Measurements from ENCODE around the gene HTR3E. TPM values are rescaled to one million over a fixed set of nuclear protein-coding genes. Genes with fewer than 3 reads are reported as not detected.
A peak's percentile ranks its signal among the peaks of the same experiment; 100 is the strongest.

Gene HTR3E
- total RNA-seq, 4 donors from 2014 or later, result not detected

GRCh38 chr3:184126006-184126405, 29.1 kb downstream of the HTR3E start:
- no peaks in the 10 kb centered on the region for H3K9me3 ChIP-seq
- no peaks in the 10 kb centered on the region for H3K4me1 ChIP-seq
- H3K36me3 ChIP-seq, result no peaks in the 10 kb centered on the region
- ATAC-seq (no peak), DNase-seq (no peak)
- in situ Hi-C loops (cut with MboI; ENCODE audit: low sequenced_read_pairs in 4 of 4) (loop anchor here in 3 of 4 donors (25.0 kb wide), 2 partner anchors 111 to 239 kb away; partner anchors contain the start of genes PARL (in 3 of the 3), ALG3 (in 1 of the 3), EEF1AKMT4 (in 1 of the 3) and VWA5B2 (in 1 of the 3)), intact Hi-C loops (cut with DNase I; ENCODE audit: low total_unique reads) (no loop called here)
- no peak overlapping the region for H3K27ac ChIP-seq
- no peak overlapping the region for H3K4me3 ChIP-seq
- TF ChIP-seq POLR2A (IDR thresholded peaks at IDR 0.05) (no peak), CTCF (IDR thresholded peaks at IDR 0.05 in 4 of 5, conservative IDR thresholded peaks at IDR 0.05 in 1 of 5) (no peak)
- no peaks in the 10 kb centered on the region for H3K27me3 ChIP-seq

- H3K36me3 ChIP-seq, result no peaks in the 10 kb centered on the region
- H3K27ac ChIP-seq, result no peak overlapping the region
- H3K4me1 ChIP-seq, result peaks cover 4 to 9% of the 10 kb centered on the region in 2 donors
- DNase-seq (no peak), ATAC-seq (no peak)
- in situ Hi-C loops (cut with MboI; ENCODE audit: low sequenced_read_pairs in 4 of 4) (loop anchor here in 3 of 4 donors (25.0 kb wide), 2 partner anchors 108 to 242 kb away; partner anchors contain the start of genes PARL (in 3 of the 3), ALG3 (in 1 of the 3), EEF1AKMT4 (in 1 of the 3) and VWA5B2 (in 1 of the 3)), intact Hi-C loops (cut with DNase I; ENCODE audit: low total_unique reads) (no loop called here)
- no peaks in the 10 kb centered on the region for H3K9me3 ChIP-seq
- no peak overlapping the region for H3K4me3 ChIP-seq
- no peaks in the 10 kb centered on the region for H3K27me3 ChIP-seq
- no peak for TF ChIP-seq CTCF (IDR thresholded peaks at IDR 0.05 in 4 of 5, conservative IDR thresholded peaks at IDR 0.05 in 1 of 5)
- no peak for TF ChIP-seq POLR2A (IDR thresholded peaks at IDR 0.05)
Observed at GRCh38 chr3:184129012-184129411, 32.1 kb downstream of the HTR3E start.

- no peak overlapping the region for H3K27ac ChIP-seq
- ATAC-seq, result no peak
- DNase-seq, result no peak
- H3K9me3 ChIP-seq, result no peaks in the 10 kb centered on the region
- H3K36me3 ChIP-seq, result peaks cover 0 to 9% of the 10 kb centered on the region in 2 donors
- H3K27me3 ChIP-seq, result no peaks in the 10 kb centered on the region
- H3K4me3 ChIP-seq, result no peak overlapping the region
- no peak for TF ChIP-seq POLR2A (IDR thresholded peaks at IDR 0.05)
- no peak for TF ChIP-seq CTCF (IDR thresholded peaks at IDR 0.05 in 4 of 5, conservative IDR thresholded peaks at IDR 0.05 in 1 of 5)
- intact Hi-C loops (cut with DNase I; ENCODE audit: low total_unique reads), result loop anchor here (5.0 to 10.0 kb wide), 2 partner anchors 251 to 848 kb away; partner anchors contain the start of gene PARL
- in situ Hi-C loops (cut with MboI; ENCODE audit: low sequenced_read_pairs in 4 of 4), result loop anchor here in 3 of 4 donors (10.0 to 25.0 kb wide), 3 partner anchors 52 to 246 kb away; partner anchors contain the start of genes PARL (in 3 of the 3), ABCF3 (in 2 of the 3), ALG3 (in 1 of the 3) and EEF1AKMT4 (in 1 of the 3)
- peaks cover 15 to 25% of the 10 kb centered on the region in 2 donors for H3K4me1 ChIP-seq
Observed at GRCh38 chr3:184132945-184133344, 36.1 kb downstream of the HTR3E start.

GRCh38 chr3:184133840-184134745, 37.2 kb downstream of the HTR3E start:
- peak; percentile 83 to 86 for DNase-seq

More at GRCh38 chr3:184133840-184134745, 37.2 kb downstream of the HTR3E start:
- peak overlapping the region; percentile 88 to 97 (median 93) for H3K27ac ChIP-seq
- peaks cover 15 to 25% of the 10 kb centered on the region in 2 donors for H3K4me1 ChIP-seq
- ATAC-seq, result peak; percentile 85
- H3K9me3 ChIP-seq, result no peaks in the 10 kb centered on the region
- H3K4me3 ChIP-seq, result peak overlapping the region; percentile 65 to 97 (median 80)
- H3K36me3 ChIP-seq, result peaks cover 0 to 18% of the 10 kb centered on the region in 2 donors
- TF ChIP-seq CTCF (IDR thresholded peaks at IDR 0.05 in 4 of 5, conservative IDR thresholded peaks at IDR 0.05 in 1 of 5) (no peak), POLR2A (IDR thresholded peaks at IDR 0.05) (peak; percentile 51 to 62)
- no peaks in the 10 kb centered on the region for H3K27me3 ChIP-seq
- in situ Hi-C loops (cut with MboI; ENCODE audit: low sequenced_read_pairs in 4 of 4), result loop anchor here in 3 of 4 donors (10.0 to 25.0 kb wide), 3 partner anchors 51 to 247 kb away; partner anchors contain the start of genes PARL (in 3 of the 3), ABCF3 (in 2 of the 3), ALG3 (in 1 of the 3) and EEF1AKMT4 (in 1 of the 3)
- intact Hi-C loops (cut with DNase I; ENCODE audit: low total_unique reads), result loop anchor here (1.0 to 10.0 kb wide), 7 partner anchors 21 to 849 kb away; partner anchors contain the start of genes ABCC5, ALG3, AP2M1 and DVL3
